Osteocyte (in vitro differentiated cells): Measurements from ENCODE around the gene DHRS7. TPM values are rescaled to one million over a fixed set of nuclear protein-coding genes. Genes with fewer than 3 reads are reported as not detected.

Experiments
- DNase-seq: peaks from one replicate; pipeline ENCODE4 v3.0.0; 2021; ENCODE audit warnings: mixed read lengths; ENCODE audit not compliant: unreplicated experiment; ENCODE audit errors: extremely low spot score
- H3K27ac Mint-ChIP-seq: one replicate; pipeline ENCODE4 v1.8.0; 2021; ENCODE audit warnings: mild to moderate bottlenecking, mixed read lengths; ENCODE audit not compliant: unreplicated experiment
- H3K27me3 Mint-ChIP-seq: one replicate; pipeline ENCODE4 v1.8.0; 2021; ENCODE audit warnings: mixed read lengths; ENCODE audit not compliant: unreplicated experiment
- H3K36me3 Mint-ChIP-seq: one replicate; pipeline ENCODE4 v1.8.0; 2021; ENCODE audit warnings: mixed read lengths; ENCODE audit not compliant: unreplicated experiment
- H3K4me1 Mint-ChIP-seq: one replicate; pipeline ENCODE4 v1.8.0; 2021; ENCODE audit warnings: mixed read lengths; ENCODE audit not compliant: unreplicated experiment
- H3K4me3 Mint-ChIP-seq: one replicate; pipeline ENCODE4 v1.8.0; 2021; ENCODE audit warnings: mild to moderate bottlenecking, moderate library complexity, mixed read lengths; ENCODE audit not compliant: unreplicated experiment
- H3K9me3 Mint-ChIP-seq: one replicate; pipeline ENCODE4 v1.8.0; 2021; ENCODE audit warnings: mixed read lengths; ENCODE audit not compliant: unreplicated experiment
- long read RNA-seq: library from polyadenylated mRNA; unstranded; transcript quantifications from one replicate; pipeline ENCODE4 v2.0.0, GENCODE V29; 2021
- total RNA-seq: library from RNA; stranded (reverse); gene quantifications from 2 replicates; pipeline ENCODE4 v1.2.1, GENCODE V29; 2021
- TF ChIP-seq, protein P1 (sequence below): fragments of 200-600 bp; sonication (generic); IDR thresholded peaks from 2 replicates; pipeline ENCODE4 v1.5.0; 2021; ENCODE audit warnings: antibody characterized with exemption, mild to moderate bottlenecking, moderate library complexity

Gene DHRS7, protein sequence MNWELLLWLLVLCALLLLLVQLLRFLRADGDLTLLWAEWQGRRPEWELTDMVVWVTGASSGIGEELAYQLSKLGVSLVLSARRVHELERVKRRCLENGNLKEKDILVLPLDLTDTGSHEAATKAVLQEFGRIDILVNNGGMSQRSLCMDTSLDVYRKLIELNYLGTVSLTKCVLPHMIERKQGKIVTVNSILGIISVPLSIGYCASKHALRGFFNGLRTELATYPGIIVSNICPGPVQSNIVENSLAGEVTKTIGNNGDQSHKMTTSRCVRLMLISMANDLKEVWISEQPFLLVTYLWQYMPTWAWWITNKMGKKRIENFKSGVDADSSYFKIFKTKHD
- total RNA-seq = 45.5 and 49.1 TPM in 2 replicates
- long read RNA-seq, transcript DHRS7-209 (7 exons, 1,322 nt) = major isoform, 336 of 347 reads
- long read RNA-seq, partial matches to known transcripts = 1 of 347 reads
- long read RNA-seq, other reads (novel, unspliced or antisense) = 6 of 347 reads

DNA sequence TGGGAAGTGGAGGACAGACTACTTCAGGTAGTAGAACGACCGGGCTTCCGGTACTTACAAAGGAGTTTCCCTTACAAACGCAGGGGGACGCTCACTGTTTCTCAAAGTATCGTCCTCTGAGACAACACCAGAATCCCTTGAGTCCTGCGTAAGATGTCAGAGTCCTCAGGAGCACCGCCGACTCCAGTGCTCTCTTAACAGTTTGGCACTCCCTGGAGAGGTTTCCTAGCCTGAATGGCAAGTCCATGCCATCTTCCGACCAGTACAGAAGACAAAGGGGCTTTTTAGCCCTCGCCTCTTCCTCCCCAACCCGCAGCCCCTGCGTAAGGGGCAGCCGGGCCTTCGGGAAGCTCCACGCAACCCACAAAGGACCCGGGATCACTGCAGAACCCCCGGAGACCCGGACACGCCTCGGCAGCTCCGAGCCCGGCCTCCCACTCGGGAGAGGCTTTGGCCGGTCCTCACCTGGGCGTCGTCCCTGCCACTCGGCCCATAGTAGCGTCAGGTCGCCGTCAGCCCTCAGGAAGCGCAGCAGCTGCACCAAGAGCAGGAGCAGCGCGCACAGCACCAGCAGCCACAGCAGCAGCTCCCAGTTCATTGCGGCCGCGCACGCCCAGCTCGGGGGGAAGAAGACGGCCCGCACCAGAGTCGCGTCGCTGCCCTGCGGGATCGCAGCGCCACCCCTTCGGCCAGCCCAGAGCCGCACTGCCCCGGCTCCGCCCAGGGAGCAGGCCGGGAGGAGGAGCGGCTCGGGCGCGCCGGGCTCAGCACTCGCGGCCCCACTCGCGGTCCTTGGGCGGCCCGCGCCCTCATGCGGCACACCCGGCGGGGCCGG is at the start of gene DHRS7:
TSS of gene DHRS7 (minus strand) at position 687 of the 835 bp plus-strand sequence. CDS start at position 598, 89 bp downstream.
- Mint-ChIP-seq H3K36me3 (peaks cover 3% of the 10 kb centered on the region), H3K4me1 (peaks cover 24% of the 10 kb centered on the region), H3K4me3 (peak within 1 kb of the TSS; percentile 90), H3K27ac (peak within 1 kb of the TSS; percentile 92), H3K27me3 (peaks cover 2% of the 10 kb centered on the region), H3K9me3 (no peaks in the 10 kb centered on the region)
- TF ChIP-seq, protein P1, sequence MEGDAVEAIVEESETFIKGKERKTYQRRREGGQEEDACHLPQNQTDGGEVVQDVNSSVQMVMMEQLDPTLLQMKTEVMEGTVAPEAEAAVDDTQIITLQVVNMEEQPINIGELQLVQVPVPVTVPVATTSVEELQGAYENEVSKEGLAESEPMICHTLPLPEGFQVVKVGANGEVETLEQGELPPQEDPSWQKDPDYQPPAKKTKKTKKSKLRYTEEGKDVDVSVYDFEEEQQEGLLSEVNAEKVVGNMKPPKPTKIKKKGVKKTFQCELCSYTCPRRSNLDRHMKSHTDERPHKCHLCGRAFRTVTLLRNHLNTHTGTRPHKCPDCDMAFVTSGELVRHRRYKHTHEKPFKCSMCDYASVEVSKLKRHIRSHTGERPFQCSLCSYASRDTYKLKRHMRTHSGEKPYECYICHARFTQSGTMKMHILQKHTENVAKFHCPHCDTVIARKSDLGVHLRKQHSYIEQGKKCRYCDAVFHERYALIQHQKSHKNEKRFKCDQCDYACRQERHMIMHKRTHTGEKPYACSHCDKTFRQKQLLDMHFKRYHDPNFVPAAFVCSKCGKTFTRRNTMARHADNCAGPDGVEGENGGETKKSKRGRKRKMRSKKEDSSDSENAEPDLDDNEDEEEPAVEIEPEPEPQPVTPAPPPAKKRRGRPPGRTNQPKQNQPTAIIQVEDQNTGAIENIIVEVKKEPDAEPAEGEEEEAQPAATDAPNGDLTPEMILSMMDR = peak; percentile 72
- peak; percentile 94 for DNase-seq

DNA sequence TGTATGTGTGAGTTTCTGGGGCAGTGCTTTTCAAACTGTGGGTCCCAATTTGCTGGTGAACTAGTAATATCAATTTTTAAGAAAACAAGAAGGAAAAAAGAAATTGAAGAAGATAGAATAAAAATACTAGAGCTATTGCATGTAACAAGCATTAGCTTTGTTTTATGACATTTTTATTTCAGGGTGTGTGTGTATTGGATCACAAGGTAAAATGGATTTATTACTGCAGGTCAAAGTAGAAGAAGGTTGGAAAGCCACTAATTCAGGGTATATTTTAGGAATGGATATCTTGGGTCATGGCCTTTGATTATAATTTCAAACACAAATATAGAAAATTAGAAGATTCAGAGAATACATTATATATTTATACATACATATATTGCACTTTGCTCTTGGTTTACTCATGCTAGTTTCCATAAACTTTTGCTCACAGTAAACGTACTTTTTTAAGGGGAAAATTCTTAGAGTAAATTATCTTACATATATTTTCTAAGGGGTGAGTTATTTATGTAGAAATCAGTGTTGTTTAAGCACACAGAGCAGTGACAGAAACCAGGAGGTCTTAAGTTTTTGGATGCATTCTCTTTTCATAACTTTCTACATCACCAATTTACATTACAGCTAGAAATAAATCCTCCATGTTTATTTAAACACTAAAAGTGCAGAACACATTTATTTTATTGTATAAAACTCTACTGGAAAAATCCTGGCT is 49.4 kb upstream of the DHRS7 start:
- Mint-ChIP-seq H3K27ac (no peak overlapping the region), H3K36me3 (no peaks in the 10 kb centered on the region), H3K4me3 (no peak overlapping the region), H3K9me3 (no peaks in the 10 kb centered on the region), H3K4me1 (no peaks in the 10 kb centered on the region), H3K27me3 (peaks cover 24% of the 10 kb centered on the region)
- TF ChIP-seq, protein P1 = no peak
- no peak for DNase-seq

DNA sequence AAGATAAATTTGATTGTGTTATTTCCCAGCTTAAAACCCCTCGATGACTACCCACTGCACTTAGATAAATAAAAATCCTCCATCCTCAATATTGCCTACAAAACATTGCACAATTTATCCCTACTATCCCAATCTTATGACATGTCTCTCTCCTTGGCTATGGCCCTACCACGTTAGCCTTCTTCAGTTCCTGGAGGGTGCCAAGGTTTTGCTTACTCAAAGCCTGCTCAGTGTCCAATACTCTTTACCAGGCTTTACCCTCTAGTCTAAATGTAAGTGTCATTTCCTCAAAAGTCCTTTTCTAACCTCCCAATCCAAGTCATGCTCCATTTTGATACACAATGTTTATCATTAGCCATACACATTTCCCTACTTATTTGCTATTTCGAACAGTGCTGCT is 48.8 kb upstream of the DHRS7 start:
- TF ChIP-seq, protein P1 = no peak
- H3K27ac Mint-ChIP-seq = no peak overlapping the region
- H3K4me1 Mint-ChIP-seq = no peaks in the 10 kb centered on the region
- DNase-seq = no peak
- peaks cover 29% of the 10 kb centered on the region for H3K27me3 Mint-ChIP-seq
- H3K4me3 Mint-ChIP-seq = no peak overlapping the region
- H3K36me3 Mint-ChIP-seq = no peaks in the 10 kb centered on the region
- no peaks in the 10 kb centered on the region for H3K9me3 Mint-ChIP-seq

DNA sequence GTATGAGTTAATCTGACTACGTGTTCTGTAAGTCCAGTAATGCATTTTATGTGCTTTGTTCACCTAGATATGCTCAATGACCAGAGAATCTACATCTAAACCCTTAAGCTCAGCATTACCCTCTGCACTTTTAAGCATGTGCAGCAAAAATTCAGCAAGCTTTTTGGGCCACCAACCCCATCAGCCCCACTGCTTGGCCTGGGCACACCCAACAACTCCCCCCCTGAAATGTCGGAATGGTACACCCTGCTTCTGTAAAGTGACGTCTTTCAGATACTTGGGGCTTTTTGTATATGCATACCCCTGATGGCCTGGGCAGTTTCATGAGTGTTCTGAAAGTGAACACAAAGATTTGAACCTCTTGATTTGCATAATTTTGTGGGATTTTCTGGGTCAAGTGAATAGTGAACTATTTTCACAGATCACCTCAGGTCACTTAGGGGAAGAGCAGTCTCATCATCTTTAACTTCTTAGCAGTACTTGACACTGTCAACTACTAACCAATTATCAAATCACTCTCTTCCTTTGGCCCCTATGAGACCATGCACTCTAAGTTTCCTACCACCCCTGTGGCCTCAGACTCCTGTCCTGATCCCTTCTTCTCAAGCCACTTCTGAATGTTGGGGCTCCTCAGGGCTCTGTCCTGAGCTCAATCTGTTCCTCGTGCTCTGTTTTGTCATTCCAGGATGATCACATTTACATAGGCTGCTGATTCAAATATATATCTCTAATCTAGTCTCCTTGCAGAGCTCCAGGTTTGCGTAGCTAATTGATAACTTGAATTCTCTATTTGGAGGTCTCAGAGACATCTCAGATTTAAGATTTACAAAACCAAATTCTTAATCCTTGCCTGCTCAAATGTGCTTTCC is 47.5 kb upstream of the DHRS7 start:
- no peaks in the 10 kb centered on the region for H3K36me3 Mint-ChIP-seq
- H3K4me1 Mint-ChIP-seq = no peaks in the 10 kb centered on the region
- H3K4me3 Mint-ChIP-seq = no peak overlapping the region
- H3K9me3 Mint-ChIP-seq = no peaks in the 10 kb centered on the region
- TF ChIP-seq, protein P1 = no peak
- H3K27ac Mint-ChIP-seq = no peak overlapping the region
- peaks cover 34% of the 10 kb centered on the region for H3K27me3 Mint-ChIP-seq
- DNase-seq = no peak
